Measurements from ENCODE around the gene MLLT6. TPM values are rescaled to one million over a fixed set of nuclear protein-coding genes. Genes with fewer than 3 reads are reported as not detected.

Gene MLLT6
- total and polyA plus RNA-seq, 11 donors, result 35.2 to 91.3 (median 68.3) TPM

GRCh38 chr17:38667787-38668122 is 37.3 kb upstream of the MLLT6 start:
- 35 to 40% (median 38%) methylated on average over 2 of the region's 2 CpGs for WGBS, 4 donors
- no peak overlapping the region for H3K4me3 ChIP-seq
- TF ChIP-seq CTCF (IDR thresholded peaks at IDR 0.05) (no peak), POLR2A (IDR thresholded peaks at IDR 0.05) (no peak)
- H3K27me3 ChIP-seq, result peaks cover 0 to 49% (median 19%) of the 10 kb centered on the region in 9 donors
- H3K27ac ChIP-seq, result no peak overlapping the region
- H3K4me1 ChIP-seq, result no peaks in the 10 kb centered on the region
- no peaks in the 10 kb centered on the region for H3K36me3 ChIP-seq
- no peak for DNase-seq
- intact Hi-C loops (cut with DNase I), result loop anchor here (1.0 to 10.0 kb wide), 14 partner anchors 83 to 323 kb away; partner anchors contain the start of genes ARHGAP23 (in 3 of the 10) and GPR179 (in 1 of the 10)
- no peak for ATAC-seq
- H3K9me3 ChIP-seq, result no peaks in the 10 kb centered on the region

DNA sequence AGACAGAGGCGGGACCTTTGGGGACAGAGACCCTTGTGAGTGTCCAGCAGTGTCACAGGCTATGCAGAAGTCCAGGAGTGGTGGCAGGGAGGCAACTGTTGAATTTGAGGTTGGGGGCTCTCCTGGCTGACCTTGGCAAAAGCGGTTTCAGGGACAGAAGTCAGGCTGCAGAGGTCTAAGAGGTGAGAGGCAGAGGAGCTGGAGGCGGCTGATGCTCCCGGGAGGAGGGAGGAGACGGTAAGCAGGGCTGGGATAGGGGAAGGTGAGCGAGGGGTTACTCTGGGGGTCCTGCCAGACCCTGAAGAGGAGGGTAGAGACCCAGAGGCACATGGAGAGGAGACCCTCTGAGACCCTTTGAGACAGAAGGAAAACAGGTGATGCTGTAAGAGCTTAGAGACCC is 35.6 kb upstream of the MLLT6 start:
- no peak overlapping the region for H3K4me3 ChIP-seq
- 13 to 19% (median 17%) methylated on average over 6 of the region's 6 CpGs for WGBS, 4 donors
- H3K27ac ChIP-seq, result no peak overlapping the region
- no peak for TF ChIP-seq CTCF (IDR thresholded peaks at IDR 0.05)
- TF ChIP-seq POLR2A (IDR thresholded peaks at IDR 0.05), result no peak
- ATAC-seq (no peak), DNase-seq (no peak)
- H3K36me3 ChIP-seq, result no peaks in the 10 kb centered on the region
- intact Hi-C loops (cut with DNase I), result loop anchor here (2.0 to 10.0 kb wide), 11 partner anchors 85 to 325 kb away; partner anchors contain the start of genes ARHGAP23 (in 3 of the 10) and GPR179 (in 1 of the 10)
- no peaks in the 10 kb centered on the region for H3K9me3 ChIP-seq
- peaks cover 8 to 66% (median 37%) of the 10 kb centered on the region in 9 donors for H3K27me3 ChIP-seq
- peaks cover 4 to 16% (median 10%) of the 10 kb centered on the region in 12 donors for H3K4me1 ChIP-seq

DNA sequence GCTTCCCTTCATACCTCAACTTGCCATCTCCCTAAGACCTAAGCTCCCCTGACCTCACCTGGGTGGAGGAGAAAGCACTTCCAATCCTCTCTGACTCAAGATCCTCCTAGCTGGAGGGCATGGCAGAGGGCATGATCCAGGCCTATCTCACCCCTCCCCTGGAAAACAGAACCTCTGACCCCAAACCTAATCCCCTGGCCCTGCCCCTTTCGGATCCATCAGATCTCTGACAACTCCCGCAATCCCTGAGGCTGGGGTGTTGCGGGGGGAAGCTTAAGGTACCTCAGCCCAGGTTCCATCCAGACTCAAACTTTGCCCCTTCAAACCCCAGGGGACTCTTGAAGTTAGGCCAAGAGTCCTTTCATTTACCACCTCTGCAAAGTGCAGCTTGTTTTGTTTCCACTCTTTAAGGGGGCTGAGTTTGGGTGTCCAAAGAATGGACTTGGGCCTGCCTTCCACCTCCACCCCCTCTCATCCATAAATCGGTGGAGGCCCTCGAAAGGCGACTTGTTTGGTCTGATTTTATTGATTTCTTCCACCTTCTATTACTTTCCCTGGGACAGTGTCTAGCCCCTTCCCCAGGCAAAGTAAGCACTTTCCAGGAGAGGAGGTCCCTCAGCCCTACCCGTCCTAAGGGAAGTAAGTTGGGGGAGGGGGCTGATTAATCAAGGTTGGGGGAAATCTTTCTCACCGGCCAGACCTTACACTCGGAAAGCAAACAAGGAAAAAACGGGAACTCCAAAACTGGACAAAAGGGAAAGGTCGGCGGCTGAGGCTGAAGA is 32.9 kb upstream of the MLLT6 start:
- ATAC-seq (no peak), DNase-seq (no peak)
- Histone ChIP-seq H3K9me3 (no peaks in the 10 kb centered on the region), H3K36me3 (no peaks in the 10 kb centered on the region), H3K4me1 (peaks cover 4 to 31% (median 22%) of the 10 kb centered on the region in 12 donors), H3K4me3 (no peak overlapping the region), H3K27ac (no peak overlapping the region), H3K27me3 (peaks cover 12 to 83% (median 39%) of the 10 kb centered on the region in 9 donors)
- intact Hi-C loops (cut with DNase I), result no loop called here
- WGBS, 4 donors, result 81 to 88% (median 82%) methylated on average over 12 of the region's 12 CpGs
- TF ChIP-seq POLR2A (IDR thresholded peaks at IDR 0.05) (no peak), CTCF (IDR thresholded peaks at IDR 0.05) (no peak)

DNA sequence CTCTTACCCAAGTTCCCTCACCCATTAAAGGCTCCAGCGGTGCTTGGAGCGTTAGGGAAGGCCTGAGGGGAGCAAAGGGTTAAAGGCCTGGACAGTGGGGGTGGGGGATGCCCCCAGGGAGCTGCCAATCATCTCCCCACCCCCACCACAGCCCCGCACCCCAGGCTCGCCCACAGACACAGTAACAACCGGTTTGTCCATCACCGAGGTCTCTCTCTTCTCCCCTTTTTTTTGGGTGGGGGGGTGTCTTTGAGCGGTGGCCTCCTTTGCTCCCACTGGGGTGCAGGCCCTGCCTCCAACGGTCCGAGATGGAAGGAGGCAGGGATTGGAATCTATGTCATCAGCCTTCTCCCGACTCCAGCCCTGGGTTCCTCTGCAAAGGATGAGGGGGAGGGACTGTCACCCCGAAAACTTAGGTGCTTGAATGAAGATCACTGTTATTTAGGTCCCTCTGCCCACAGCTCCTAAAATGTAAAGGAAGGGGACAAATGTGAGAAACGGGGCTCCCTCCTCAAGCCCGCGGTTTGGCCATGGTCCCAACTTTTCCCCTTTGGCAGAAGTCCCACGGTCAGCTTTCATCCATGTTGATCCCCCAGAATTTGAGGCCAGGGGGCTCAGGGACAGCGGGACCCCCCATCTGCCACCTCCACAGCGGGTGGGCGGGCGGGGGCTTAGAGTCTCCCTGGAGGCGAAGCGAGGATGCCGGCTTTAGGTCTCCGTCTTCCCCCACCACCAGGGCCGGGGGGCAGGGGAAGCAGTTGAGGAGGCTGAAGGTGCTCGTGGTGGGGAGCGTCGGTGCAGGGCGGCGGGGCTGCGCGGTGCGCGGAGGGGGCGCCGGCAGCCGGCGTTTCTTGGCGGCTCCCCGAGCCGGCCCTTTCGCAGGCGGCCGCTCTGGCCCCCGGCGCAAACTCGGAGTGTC is 32.0 kb upstream of the MLLT6 start:
- Histone ChIP-seq H3K27ac (no peak overlapping the region), H3K9me3 (no peaks in the 10 kb centered on the region), H3K4me1 (peaks cover 4 to 39% (median 24%) of the 10 kb centered on the region in 12 donors), H3K4me3 (peak overlapping the region in 9 of 12 donors; percentile 54 to 79 (median 64)), H3K27me3 (peaks cover 12 to 81% (median 39%) of the 10 kb centered on the region in 9 donors), H3K36me3 (no peaks in the 10 kb centered on the region)
- ATAC-seq (no peak), DNase-seq (no peak)
- TF ChIP-seq CTCF (IDR thresholded peaks at IDR 0.05), result no peak
- TF ChIP-seq POLR2A (IDR thresholded peaks at IDR 0.05), result no peak
- 17 to 38% (median 24%) methylated on average over 22 to 46 of the region's 46 CpGs for WGBS, 4 donors
- intact Hi-C loops (cut with DNase I), result no loop called here

All from heart left ventricle (tissue), 16 donors.